Panc1 (cell line): ENCODE data around the gene TTC3.

Experiments
- REST ChIP-seq, 2 experiments: IDR thresholded peaks; 2 replicates each; pipeline ENCODE4 v1.6.1; 2011 to 2012; ENCODE audit warnings: low read depth in 2 of 2, control low read depth in 1 of 2, low read length in 1 of 2, mild to moderate bottlenecking in 1 of 2, moderate library complexity in 1 of 2; ENCODE audit not compliant: insufficient read depth in 1 of 2
- TF ChIP-seq, protein P1 (sequence below): fragments of 450-650 bp; IDR thresholded peaks from 2 replicates; pipeline ENCODE4 v1.5.1; 2017; ENCODE audit warnings: mild to moderate bottlenecking

- TF ChIP-seq, protein P1, sequence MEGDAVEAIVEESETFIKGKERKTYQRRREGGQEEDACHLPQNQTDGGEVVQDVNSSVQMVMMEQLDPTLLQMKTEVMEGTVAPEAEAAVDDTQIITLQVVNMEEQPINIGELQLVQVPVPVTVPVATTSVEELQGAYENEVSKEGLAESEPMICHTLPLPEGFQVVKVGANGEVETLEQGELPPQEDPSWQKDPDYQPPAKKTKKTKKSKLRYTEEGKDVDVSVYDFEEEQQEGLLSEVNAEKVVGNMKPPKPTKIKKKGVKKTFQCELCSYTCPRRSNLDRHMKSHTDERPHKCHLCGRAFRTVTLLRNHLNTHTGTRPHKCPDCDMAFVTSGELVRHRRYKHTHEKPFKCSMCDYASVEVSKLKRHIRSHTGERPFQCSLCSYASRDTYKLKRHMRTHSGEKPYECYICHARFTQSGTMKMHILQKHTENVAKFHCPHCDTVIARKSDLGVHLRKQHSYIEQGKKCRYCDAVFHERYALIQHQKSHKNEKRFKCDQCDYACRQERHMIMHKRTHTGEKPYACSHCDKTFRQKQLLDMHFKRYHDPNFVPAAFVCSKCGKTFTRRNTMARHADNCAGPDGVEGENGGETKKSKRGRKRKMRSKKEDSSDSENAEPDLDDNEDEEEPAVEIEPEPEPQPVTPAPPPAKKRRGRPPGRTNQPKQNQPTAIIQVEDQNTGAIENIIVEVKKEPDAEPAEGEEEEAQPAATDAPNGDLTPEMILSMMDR: no peak
- TF ChIP-seq REST (IDR thresholded peaks at IDR 0.05; ENCODE audit: insufficient read depth in 1 of 2, low read depth in 2 of 2, low read length in 1 of 2): no peak
Observed at GRCh38 chr21:37196847-37197246, 123.8 kb downstream of the TTC3 start.
